ENCODE data around the gene MAPK8IP2.
"Not testable (repeated sequence)": the region's sequence is repeated elsewhere in the genome, so short reads cannot be mapped to it uniquely, and the experiment has no call there.

MAPK8IP2 gene

DNA sequence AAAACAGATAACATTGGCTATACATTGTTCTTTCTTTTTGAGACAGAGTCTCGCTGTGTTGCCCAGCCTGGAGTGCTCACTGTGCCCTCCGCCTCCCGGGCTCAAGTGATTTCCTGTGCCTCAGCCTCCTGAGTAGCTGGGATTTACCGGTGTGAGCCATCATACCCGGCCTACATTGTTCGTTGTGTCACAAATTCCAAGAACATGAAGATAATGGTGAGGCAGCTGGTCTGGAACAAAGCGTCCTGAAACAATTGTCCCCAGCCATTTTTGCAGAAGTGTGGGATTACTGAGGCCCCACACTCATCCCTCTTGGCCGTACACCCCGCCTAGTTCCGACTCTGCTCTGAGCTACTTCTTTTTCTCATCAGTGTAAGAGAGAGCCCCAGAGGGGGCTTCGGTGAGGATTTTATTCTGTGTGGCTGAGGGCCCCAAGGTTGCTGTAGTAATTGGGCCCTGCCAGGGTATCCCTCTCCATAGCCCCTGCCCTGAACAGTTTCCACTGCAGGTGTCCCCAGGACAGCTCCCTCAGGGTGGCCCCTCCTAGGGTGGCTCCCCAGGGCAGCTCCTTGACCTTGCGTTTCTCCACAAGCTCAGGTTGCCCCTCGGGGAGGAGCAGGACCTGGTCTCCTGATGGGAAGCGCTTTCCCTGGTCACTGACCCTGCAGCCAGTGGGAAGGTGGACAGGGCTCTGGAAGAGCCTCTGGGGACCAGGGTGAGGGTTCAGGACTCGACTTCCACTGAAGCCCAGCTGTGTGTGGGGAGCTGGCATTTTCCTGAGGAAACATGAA is 40.5 kb downstream of the MAPK8IP2 start:
- no peak for DNase-seq

DNA sequence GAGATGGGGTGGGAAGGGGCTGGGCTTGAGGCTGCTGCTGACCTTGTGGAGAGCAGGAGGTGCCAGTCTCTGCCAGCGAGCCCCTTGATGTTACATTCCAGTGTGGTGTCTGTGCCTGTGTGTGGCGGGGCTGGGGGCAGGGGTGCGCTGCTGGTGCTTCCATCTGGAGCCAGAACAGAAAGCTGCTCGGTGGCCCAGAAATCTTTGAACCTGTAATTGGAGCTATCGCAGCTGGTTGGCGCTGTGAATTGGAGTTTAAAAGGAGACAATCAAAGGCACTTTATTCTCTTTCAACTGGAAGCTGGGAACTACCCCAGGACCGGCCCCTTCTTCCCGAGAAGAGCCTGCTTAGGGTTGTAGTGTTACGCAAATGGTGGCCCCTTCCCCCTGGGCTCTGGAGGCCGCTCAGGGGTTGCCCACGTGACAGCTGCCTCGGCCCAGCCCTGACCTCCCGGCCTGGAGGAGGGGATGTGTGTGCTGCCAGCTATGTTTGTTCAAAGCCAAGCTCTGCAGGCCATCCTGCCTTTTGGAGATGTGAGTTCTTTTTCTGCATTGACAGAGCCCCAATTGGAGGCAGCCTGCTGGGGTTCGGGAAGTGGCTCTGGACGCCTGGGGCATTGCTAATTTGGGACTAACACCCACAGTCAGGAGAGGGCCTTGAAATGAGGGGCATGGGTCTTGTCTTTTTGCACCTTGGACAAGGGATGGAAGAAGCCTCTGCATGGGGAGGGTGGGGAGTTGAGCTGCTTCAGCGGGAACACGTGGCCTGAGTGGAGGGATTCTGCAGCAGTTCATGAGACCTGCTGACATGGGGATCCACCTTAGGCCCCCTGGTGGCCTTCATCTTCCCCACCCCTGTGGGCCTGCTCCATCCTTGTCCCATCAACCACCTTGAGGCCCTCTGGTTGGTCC is 41.4 kb downstream of the MAPK8IP2 start:
- peak; percentile 29 to 52 for DNase-seq

DNA sequence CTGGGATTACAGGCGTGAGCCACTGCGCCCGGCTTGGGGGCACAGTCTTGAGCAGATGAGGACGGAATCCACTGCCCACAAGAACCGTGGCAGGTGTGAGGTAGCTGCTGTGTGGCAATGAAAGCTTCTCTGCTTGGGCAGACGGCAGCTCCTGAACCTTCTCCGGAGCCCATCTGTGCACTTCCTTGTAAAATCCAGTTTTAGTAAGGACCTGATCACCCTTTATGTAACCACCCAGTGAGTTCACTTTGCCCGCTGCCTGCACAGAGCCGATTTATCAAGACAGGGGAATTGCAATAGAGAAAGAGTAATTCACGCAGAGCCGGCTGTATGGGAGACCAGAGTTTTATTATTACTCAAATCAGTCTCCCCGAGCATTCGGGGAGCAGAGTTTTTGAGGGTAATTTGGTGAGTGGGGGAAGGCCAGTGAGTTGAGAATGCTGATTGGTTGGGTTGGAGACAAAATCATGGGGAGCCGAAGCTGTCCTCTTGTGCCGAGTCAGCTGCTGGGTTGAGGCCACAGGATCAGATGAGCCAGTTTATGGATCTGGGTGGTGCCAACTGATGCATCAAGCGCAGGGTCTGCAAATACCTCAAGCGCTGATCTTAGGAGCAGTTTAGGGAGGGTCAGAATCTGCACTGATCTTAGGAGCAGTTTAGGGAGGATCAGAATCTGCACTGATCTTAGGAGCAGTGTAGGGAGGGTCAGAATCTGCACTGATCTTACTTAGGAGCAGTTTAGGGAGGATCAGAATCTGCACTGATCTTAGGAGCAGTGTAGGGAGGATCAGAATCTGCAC is 42.6 kb downstream of the MAPK8IP2 start:
- not testable (repeated sequence) for DNase-seq

DNA sequence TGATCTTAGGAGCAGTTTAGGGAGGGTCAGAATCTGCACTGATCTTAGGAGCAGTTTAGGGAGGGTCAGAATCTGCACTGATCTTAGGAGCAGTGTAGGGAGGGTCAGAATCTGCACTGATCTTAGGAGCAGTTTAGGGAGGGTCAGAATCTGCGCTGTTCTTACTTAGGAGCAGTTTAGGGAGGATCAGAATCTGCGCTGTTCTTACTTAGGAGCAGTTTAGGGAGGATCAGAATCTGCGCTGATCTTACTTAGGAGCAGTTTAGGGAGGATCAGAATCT is 43.2 kb downstream of the MAPK8IP2 start:
- not testable (repeated sequence) for DNase-seq

DNA sequence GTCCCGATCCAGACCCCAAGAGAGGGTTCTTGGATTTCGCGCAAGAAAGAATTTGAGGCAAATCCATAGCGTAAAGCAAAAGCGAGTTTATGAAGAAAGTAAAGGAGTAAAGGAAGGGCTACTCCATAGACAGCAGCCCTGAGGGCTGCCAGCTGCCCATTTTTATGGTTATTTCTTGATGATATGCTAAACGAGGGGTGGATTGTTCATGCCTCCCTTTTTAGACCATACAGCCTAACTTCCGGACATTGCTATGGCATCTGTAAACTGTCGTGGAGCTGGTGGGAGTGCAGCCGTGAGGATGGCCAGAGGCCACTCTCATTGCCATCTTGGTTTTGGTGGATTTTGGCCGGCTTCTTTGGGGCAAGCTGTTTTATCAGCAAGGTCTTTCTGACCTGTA is 52.7 kb downstream of the MAPK8IP2 start:
- no peak for DNase-seq

DNA sequence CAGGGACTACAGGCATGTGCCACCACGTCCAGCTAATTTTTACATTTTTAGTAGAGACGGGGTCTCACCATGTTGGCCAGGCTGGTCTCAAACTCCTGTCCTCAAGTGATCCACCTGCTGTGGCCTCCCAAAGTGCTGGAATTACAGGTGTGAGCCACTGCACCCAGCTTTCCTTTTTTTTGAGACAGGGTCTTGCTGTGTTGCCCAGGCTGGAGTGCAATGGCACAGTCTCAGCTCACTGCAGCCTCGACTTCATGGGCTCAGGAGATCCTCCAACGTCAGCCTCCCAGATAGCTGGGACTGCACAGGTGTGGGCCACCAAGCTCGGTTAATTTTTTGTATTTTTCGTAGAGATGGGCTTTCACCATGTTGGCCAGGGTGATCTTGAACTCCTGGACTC is 54.1 kb downstream of the MAPK8IP2 start:
- not testable (repeated sequence) for DNase-seq

DNA sequence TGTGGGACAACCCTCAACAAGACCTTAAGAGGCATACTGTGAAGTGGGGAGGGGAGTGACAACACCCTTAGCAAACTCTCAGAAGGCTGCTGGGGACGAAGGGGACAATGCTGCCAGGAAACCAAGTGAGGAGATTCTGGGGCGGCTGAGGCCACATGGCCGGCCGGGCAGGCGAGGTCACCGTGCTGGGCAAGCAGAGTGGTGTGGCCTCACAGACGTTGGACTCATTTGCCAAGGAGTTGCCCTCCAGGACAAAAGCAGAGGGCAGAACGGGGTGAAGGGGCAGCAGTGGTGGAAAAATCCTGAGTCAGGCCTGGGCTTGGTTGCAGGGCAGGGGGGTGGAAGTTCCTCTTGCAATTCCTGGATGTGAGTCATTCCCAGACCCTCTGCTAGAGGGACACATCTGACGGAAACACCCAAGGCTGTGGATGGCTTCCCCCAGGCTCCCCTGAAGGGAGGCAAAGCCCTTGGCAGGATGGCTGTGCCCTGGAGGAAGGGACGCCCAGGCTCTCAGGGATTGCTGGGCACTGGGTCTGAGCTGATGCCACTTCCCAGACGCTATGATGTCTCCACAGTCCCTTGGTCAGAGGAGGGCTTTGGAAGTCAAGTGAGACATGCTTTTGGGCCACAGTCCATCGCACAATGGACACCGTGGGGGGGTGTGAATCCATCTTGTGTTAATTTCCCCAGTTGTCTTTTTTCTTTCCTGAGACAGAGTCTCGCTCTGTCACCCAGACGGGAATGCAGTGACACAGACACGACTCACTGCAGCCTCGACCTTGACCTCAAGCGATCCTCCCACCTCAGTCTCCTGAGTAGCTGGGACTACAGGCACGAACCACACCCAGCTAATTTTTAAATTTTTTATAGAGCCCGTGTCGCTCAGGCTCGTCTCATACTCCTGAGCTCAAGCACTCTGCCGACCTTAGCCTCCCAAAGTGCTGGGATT is 55.8 kb downstream of the MAPK8IP2 start:
- no peak for DNase-seq

DNA sequence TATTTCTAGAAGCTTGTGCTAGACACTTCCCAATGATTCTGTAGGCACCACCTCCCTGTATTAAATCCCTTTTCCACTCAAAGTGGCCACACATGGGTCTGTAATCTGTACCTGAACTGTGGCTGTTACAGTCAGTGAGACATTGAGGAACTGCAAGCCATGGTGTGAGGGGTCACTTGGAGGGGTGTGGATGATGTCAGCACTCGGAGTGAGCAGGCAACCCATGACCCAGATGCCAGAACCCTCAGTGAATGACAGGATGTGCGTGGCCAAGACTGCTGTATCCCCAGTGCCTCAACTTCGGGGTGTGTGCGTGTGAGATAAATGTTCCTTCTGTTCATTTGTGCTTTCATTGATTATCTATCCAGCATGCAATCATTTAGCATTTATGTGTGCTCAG is 57.3 kb downstream of the MAPK8IP2 start:
- DNase-seq = no peak

DNA sequence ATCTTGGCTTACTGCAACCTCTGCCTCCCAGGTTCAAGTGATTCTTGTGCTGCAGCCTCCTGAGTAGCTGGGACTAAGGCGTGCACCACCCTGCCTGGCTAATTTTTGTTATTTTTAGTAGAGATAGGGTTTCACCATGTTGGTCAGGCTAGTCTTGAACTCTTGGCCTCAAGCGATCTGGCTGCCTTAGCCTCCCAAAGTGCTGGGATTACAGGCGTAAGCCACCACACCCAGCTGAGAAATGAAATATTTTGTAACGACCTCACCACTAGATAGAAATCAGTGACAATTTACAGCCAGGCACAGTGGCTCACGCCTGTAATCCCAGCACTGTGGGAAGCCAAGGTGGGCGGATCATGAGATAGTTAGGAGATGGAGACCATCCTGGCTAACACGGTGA is 59.1 kb downstream of the MAPK8IP2 start:
- DNase-seq = not testable (repeated sequence)

DNA sequence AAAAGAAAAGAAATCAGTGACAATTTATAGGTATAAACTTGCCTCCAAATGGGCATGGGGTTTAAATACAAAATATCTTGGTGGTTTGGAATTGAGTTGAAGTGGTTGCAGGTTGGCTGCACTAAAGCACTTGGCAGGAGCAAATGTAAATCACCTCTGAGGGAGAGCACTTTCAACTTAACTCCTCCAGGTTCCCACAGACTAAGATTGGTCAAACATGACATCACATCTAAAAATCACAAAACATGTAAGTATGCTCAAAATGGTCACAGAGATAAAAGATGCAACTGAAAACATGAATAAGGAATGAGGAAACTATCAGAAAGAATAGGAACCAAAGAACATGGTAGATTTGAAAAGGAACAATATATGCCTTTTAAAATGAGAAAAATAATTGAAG is 59.7 kb downstream of the MAPK8IP2 start:
- no peak for DNase-seq

All from hippocampal formation (tissue), 2 donors.